Lung (tissue), 12 donors: ENCODE data around the gene SCARB1. TPM values are rescaled to one million over a fixed set of nuclear protein-coding genes. Genes with fewer than 3 reads are reported as not detected.

ENCODE experiments used
- ATAC-seq: fragments of 200-7000 bp; cut with Tn5 transposase; one replicate; pipeline ENCODE4 v1.9.1; 2020; ENCODE audit warnings: moderate number of reproducible peaks; ENCODE audit not compliant: insufficient read depth, low FRiP score
- DNase-seq, 3 donors: peaks; one replicate each; pipeline ENCODE4 v3.0.0-alpha.2; 2013 to 2017
- H3K27ac ChIP-seq, 2 donors: one replicate each; pipeline ENCODE4 v1.5.1; 2013; ENCODE audit warnings: mild to moderate bottlenecking in 2 of 2, moderate library complexity in 2 of 2, control low read depth in 1 of 2, inconsistent platforms in 1 of 2, low read depth in 1 of 2, low read length in 1 of 2
- H3K27me3 ChIP-seq, 3 donors: one replicate each; pipeline ENCODE4 v1.5.1; 2013; ENCODE audit warnings: low read length in 2 of 3; ENCODE audit not compliant: control insufficient read depth in 3 of 3, insufficient read depth in 3 of 3
- H3K36me3 ChIP-seq, 4 donors: one replicate each; pipeline ENCODE4 v1.5.1; 2013; ENCODE audit warnings: low read length in 4 of 4, mild to moderate bottlenecking in 1 of 4, moderate library complexity in 1 of 4; ENCODE audit not compliant: control insufficient read depth in 4 of 4, insufficient read depth in 4 of 4
- H3K4me1 ChIP-seq, 5 donors: one replicate each; pipeline ENCODE4 v1.5.1; 2013; ENCODE audit warnings: low read length in 5 of 5, mild to moderate bottlenecking in 2 of 5, moderate library complexity in 1 of 5; ENCODE audit not compliant: control insufficient read depth in 5 of 5, insufficient read depth in 5 of 5
- H3K4me3 ChIP-seq: one replicate; pipeline ENCODE4 v1.5.1; 2013; ENCODE audit warnings: mild to moderate bottlenecking, control low read depth, moderate library complexity
- H3K9ac ChIP-seq, 2 donors: one replicate each; pipeline ENCODE4 v1.5.1; 2013; ENCODE audit warnings: low read length in 2 of 2, control low read depth in 1 of 2; ENCODE audit not compliant: insufficient read depth in 1 of 2
- H3K9me3 ChIP-seq, 4 donors: one replicate each; pipeline ENCODE4 v1.5.1; 2013; ENCODE audit warnings: low read length in 3 of 4, mild to moderate bottlenecking in 1 of 4, moderate library complexity in 1 of 4; ENCODE audit not compliant: control insufficient read depth in 4 of 4, insufficient read depth in 3 of 4
- CTCF ChIP-seq: IDR thresholded peaks from 2 replicates; pipeline ENCODE4 v1.5.1; 2012; ENCODE audit warnings: mild to moderate bottlenecking; ENCODE audit errors: control extremely low read depth, extremely low read depth
- WGBS, 2 donors: extraction: QIAGEN DNeasy Blood & Tissue Kit; methylation state at CpG; one replicate each; pipeline ENCODE4 v1.1.7; 2013; 5-methylcytosine and 5-hydroxymethylcytosine counted together
- polyA plus RNA-seq, 2 donors: library from polyadenylated mRNA; stranded (reverse); fragments of 200-250 nt; gene quantifications; one replicate each; pipeline ENCODE4 v1.2.1, GENCODE V29; 2013
- total RNA-seq, 2 donors: library from RNA; depleted of rRNA in 1 of 2; stranded (reverse); fragments of >200 nt in 1 of 2; gene quantifications; one replicate each; pipeline ENCODE4 v1.2.1, GENCODE V29; 2014 to 2021
- donor health status: control.
- donor health status: control.
- donor health status: Bipolar disorder and iron deficiency.
- donor health status: healthy.
- donor health status: DM: yes; HTN: yes; CAD: no.

Gene SCARB1
- total and polyA plus RNA-seq, 4 donors: 11.9 to 31.3 (median 28.8) TPM

DNA sequence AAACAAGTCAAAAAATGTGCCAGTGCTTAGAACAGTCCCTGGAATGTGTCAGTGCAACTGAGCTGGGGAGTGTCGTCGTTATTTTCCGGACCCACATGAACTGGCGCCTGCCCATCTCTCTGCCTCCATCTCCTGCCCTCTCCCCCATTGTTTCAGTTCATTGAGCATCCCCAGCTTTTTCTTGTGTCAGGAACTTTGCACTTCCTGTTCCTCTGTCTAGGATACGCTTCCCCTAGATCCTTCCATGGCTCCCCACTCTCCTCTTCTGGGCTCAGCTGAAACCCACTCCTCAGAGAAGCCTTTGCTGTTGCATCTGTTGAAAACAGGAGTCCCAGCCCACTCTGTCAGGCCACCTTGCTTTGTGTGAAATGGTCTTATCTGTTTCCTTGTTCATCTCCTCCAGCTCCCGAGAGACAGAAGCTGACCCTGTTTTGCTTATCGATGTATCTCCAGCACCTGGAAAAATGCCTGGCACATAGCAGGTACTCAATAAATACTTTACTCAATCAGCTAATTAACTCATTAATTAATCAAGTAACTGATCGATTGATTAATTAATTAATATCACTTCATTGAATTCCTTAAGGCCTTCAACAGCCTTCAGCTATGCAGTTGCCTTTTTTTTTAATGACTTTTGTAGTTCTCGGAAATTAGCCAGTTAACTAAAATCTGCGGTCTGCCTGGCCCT is 2.7 kb upstream of the SCARB1 start:
- WGBS, 2 donors: 80 to 85% methylated on average over 10 of the region's 10 CpGs
- Histone ChIP-seq H3K4me3 (no peak overlapping the region), H3K36me3 (no peaks in the 10 kb centered on the region), H3K27me3 (no peaks in the 10 kb centered on the region), H3K9ac (no peak overlapping the region), H3K9me3 (no peaks in the 10 kb centered on the region), H3K27ac (no peak overlapping the region), H3K4me1 (peaks cover 0 to 19% (median 5%) of the 10 kb centered on the region in 5 donors)
- DNase-seq: no peak
- ATAC-seq: no peak
- TF ChIP-seq CTCF: no peak

DNA sequence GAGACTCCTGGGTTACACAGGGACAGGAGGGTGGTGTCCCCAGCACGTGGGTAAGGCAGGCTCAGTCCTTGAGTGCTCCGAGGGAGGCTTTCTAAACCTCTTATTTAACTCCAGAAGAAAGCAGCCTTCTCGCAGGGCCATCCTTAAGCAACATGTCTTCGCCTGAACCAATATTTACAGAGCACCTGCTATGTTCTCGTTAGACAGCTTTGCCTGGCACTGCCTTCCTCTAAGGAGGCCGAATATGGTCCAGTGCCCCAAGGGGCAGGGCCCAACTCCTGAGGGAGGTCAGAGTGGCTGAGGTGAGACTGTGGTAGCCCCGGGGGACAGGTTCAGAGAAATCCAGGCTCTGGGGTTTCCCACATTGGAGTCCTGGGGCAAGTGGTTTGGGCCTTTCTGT is 2.1 kb upstream of the SCARB1 start:
- H3K27ac ChIP-seq: peak overlapping the region in 1 of 2 donors; percentile 36
- 58 to 78% methylated on average over 7 of the region's 7 CpGs for WGBS, 2 donors
- DNase-seq (no peak), ATAC-seq (no peak)
- H3K9ac ChIP-seq: no peak overlapping the region
- no peaks in the 10 kb centered on the region for H3K36me3 ChIP-seq
- H3K4me1 ChIP-seq: peaks cover 0 to 19% (median 5%) of the 10 kb centered on the region in 5 donors
- H3K27me3 ChIP-seq: no peaks in the 10 kb centered on the region
- no peaks in the 10 kb centered on the region for H3K9me3 ChIP-seq
- no peak overlapping the region for H3K4me3 ChIP-seq
- no peak for TF ChIP-seq CTCF

GRCh38 chr12:124864326-124864752 is 675 bp upstream of the SCARB1 start:
- no peaks in the 10 kb centered on the region for H3K9me3 ChIP-seq
- H3K9ac ChIP-seq: peak overlapping the region in 1 of 2 donors; percentile 49
- 92% methylated on average over 14 of the region's 14 CpGs for WGBS, 2 donors
- H3K4me1 ChIP-seq: peaks cover 0 to 19% (median 5%) of the 10 kb centered on the region in 5 donors
- H3K27ac ChIP-seq: peak overlapping the region in 1 of 2 donors; percentile 65
- H3K27me3 ChIP-seq: no peaks in the 10 kb centered on the region
- DNase-seq (no peak), ATAC-seq (no peak)
- TF ChIP-seq CTCF: no peak
- H3K4me3 ChIP-seq: no peak overlapping the region
- no peaks in the 10 kb centered on the region for H3K36me3 ChIP-seq
